SU-DHL-6 (cell line): ENCODE results near the gene DAZAP2.

ENCODE experiments used
- CTCF ChIP-seq: fragments of 200-600 bp; sonication (generic); IDR thresholded peaks from one replicate; pipeline ENCODE4 v1.5.1; 2017; ENCODE audit warnings: antibody characterized with exemption, mild to moderate bottlenecking, low read length, moderate library complexity; ENCODE audit not compliant: insufficient read depth, poor library complexity, severe bottlenecking
- EZH2phosphoT487 ChIP-seq: fragments of 200-600 bp; sonication (generic), shearing (Covaris generic); conservative IDR thresholded peaks from 2 replicates; pipeline ENCODE4 v1.6.1; 2018; ENCODE audit warnings: mild to moderate bottlenecking, antibody characterized with exemption, low read length, moderate library complexity, mixed read lengths

- TF ChIP-seq CTCF (no peak), EZH2phosphoT487 (no peak)
Measured at GRCh38 chr12:51281202-51281924, 42.7 kb downstream of the DAZAP2 start.
